ENCODE measurements around the gene EIF5A.

The EIF5A gene

DNA sequence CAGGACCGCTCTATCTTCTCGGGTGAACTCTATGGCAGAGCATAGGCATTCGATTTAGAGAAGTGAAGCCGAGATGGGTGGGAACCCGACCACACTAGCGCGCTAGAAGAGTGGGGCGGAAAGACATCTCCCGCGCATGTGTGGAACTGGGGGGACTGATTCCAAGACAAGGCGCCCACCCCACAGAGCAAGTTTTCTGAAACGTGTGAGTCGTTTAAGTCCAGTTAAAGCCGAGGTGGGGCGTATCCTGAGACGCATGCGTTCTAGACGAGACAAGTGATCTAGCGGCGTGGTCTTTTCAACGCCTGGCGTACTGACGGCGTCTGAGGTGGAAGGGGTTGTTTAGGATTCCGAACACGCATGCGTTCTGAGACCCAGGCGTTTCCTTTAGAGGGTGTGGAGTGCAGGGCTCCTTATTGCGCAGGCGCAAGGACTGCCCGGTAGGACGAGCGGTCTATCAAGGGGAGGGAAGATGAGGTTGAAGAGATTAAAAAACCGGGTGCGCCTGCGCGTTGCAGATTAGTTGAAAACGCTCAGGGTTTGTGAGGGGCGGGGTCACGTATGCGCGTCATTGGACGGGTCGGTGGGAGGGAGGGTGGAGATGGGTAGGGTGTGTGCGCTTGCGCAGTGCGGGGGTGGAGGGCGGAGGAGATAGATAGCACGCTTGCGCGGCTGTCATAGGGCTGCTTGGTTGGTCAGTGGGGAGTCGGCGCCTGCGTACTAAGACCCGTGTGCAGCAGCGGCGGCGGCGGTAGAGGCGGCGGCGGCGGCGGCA is at the start of gene EIF5A:
TSS of gene EIF5A (plus strand) at position 718 of the 775 bp plus-strand sequence. CDS start 2,008 bp downstream, outside the sequence.
- in situ Hi-C loops (cut with MboI; ENCODE audit: low sequenced_read_pairs), result no loop called here

DNA sequence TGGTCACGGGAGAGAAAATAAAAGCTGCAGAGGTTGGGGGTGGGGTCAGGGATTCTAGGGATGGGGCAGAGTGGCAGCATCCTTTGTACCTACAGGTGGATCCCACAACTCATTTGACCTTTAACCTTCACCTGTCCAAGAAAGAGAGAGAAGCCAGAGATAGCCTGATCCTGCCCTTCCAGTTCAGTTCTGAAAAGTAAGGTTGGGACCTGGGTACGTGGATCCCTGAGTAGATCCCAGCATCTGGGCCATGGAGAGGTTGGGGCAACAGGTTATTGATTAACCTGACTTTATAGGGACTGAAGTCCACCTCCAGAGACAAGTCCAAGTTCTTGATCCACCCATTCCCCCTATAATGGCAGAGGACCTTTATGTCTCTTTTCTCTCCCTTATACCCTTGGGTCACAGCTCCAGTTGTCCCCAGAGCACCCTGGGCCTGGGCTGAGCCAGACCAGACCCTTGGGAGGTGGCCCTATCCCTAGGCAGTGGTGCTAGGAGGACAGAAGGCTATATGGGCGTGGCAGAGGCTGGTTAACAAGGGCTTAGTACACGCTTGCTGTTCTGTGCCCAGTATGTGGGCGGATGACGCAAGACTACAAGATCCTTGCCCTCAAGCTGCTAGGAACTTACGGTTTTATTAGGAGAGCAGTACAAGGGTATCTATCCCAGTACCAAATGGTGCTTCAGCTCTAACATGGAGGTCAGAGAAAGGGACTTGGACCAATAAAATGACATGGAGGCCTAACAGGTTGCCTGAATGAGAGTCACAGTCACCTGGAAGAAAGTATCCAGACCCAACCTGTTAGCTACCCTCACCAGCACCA is 48.5 kb upstream of the EIF5A start:
- in situ Hi-C loops (cut with MboI; ENCODE audit: low sequenced_read_pairs), result no loop called here

DNA sequence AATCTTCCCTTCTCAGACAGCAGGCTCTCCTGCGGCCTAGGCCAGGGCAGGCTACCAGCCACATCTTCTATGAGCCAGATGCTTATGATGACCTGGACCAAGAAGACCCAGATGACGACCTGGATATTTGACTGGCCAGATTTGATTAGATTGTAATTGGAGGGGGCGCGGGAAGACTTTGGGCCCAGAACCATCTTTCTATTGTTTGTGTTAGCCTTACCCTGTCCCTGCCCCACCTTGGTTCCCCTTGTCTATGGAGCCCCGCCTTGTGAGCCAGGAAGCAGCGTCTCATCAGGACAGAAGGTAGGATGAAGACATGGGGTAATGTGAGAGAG is 47.9 kb upstream of the EIF5A start:
- in situ Hi-C loops (cut with MboI; ENCODE audit: low sequenced_read_pairs), result no loop called here

DNA sequence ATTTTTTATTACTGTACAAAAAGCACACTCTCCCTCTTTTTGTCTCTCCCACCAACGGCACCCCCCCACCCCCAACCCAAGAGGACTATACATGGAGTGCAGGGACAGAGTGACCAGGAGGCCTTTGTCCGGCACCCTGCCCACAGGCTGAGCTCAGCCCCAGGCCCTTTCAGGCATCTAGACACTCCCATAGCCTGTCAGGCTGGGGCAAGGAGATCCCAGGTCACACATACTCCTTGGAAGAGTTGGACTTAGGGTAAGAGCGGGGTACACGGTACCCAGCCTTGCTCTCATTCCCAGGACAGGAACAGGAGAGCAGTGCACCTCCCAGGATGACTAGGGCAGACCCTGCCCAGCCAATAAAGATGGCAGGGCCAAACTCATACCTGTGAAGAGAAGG is 47.3 kb upstream of the EIF5A start:
- in situ Hi-C loops (cut with MboI; ENCODE audit: low sequenced_read_pairs), result no loop called here

DNA sequence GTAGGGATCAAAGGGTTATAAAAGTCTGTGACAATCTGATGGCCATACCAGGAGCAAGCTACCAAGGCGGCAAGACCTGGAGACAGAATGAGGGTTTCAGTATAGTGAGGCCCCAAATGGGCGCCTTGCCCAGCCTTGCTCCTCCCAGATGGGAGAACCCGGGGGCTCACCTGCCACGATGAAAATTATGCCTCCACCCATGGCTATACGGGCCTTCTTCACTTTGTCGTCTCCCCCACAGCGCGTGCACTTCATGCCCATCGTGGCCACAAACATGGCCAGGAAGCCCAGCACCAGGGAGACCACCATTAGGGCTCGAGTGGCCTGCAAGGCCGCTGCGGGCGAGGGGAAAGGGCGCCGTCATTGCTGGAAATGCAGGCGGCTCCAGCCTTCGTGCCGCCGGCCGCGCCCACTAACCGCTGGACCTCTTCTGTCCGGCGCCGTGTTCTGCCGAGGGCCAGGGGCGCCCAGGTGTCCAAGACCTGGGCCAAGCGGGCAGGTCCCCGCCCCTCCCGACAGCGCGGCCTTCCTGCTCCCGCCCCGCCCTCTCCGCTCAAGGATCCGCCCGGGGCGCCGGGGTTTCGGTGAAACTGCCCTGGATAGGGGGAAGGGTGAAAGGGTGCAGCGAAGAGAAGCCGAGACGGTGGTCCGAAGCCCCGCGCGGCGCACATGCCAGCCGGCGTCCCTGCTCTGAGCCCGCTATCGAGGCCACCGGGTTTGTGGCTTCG is 46.6 kb upstream of the EIF5A start:
- in situ Hi-C loops (cut with MboI; ENCODE audit: low sequenced_read_pairs), result no loop called here

DNA sequence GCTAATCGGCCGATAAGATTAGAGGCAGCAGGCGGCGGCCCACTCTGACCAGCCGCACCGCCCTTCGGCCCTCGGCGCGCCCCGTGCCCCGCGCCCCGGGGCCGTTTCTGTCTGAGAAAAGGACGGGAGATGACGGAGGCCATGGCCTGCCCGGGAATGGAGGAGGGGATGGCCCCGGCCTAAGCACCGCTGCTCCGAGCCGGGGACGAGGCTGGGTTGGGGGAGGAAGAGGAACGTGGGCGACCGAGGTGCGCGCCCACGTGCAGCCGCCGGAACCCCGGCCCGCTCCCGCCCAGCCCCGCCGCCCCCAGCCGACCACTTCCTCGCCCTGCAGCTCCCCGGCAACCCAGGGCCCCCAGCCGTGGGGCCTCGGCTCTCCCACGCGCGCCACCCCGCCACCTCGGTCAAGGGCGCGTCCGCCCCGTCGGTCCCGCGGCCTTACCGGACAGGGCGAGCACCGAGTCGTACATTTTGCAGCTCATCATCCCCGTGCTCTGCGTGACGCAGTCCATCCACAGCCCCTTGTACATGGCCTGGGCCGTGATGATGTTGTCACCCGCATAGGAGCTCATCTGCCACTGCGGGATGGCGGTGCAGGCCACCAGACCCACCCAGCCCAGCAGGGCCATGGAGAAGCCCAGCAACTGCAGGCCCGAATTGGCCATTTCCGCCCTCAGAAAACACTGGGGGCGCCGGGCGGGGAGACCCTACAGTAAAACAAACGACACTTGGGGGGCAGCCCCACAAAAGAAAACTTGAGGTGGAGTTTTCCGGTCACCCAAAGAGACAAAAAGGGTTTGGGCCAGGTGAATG is 45.8 kb upstream of the EIF5A start:
- in situ Hi-C loops (cut with MboI; ENCODE audit: low sequenced_read_pairs), result no loop called here

DNA sequence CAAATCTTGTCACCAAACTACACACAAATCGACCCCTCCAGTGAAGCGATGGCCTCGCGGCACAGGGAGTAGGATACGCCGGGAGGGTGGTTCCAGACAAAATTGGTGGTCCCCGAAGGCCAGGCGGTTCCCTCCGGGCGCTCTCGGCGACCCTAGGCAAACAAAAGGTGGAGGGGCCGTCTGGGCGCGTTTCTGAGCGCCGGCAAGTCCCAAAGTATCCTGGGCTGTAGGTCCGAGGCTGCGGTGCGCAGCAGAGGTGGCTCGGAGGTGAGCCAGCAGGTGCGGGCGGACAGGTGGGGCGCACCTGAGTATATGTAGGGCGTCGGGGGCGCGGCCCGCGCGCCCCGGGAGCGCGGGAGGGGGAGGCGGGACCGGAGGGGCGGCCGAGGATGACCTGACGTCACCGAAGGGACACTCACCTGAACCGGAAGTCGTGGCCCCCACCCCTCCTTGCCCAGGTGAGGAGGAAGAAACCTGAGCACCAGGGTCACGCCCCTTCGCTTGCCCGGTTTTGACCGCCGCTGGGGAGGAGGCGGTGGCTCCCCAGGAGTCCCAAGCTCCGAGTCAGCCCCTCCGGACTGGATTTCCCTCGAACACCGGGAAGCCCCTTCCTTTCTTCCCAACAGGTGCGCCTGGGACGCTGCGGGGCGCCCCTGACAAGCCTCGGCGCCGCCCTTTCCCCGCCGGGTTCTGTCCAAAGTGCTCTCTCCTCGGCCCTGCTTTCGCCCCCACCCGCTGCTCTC is 45.1 kb upstream of the EIF5A start, which contains the start of gene CLDN7:
TSS of gene CLDN7 (minus strand) at position 287 of the 743 bp plus-strand sequence. CDS start 435 bp downstream, outside the sequence.
- in situ Hi-C loops (cut with MboI; ENCODE audit: low sequenced_read_pairs), result no loop called here

DNA sequence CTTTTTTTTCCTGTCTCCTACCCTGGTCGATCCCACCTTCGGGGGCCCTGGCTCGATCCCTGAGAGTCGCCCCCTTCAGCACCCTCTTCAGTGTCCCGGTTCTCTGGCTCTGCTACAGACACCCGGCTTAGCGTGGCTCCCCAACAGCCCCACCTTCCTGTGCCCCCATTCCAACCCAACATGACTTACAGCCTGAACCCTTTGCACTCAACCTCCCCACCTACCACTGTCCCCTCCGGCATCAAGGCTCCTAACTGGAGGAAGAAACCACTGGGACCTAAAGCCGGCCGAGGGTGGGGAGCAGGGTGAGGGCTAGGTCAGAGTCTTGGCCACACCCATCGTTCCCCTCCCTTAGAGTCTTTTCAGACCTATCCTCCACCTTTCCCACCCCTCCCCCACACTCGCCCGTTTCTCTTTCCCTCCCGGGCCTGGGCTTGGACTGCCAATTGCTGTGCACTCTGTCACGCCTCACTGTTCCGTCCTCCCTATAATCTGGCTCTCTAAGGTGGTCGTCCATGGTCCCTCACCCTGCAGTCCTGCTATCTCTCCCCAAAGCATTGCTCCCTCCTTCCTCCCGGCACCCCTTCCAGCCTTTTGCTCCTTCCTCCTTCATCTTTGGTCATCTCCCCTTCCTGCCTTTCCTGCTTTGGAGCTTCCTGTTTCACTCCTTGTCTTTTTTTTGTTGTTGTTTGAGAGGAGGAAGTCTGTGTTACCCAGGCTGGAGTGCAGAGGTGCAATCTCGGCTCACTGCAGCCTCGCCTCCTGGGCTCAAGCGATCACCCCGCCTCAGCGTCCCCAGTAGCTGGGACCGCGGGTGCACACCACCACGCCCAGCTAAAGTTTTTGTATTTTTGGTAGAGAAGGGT is 44.3 kb upstream of the EIF5A start:
- in situ Hi-C loops (cut with MboI; ENCODE audit: low sequenced_read_pairs), result no loop called here

DNA sequence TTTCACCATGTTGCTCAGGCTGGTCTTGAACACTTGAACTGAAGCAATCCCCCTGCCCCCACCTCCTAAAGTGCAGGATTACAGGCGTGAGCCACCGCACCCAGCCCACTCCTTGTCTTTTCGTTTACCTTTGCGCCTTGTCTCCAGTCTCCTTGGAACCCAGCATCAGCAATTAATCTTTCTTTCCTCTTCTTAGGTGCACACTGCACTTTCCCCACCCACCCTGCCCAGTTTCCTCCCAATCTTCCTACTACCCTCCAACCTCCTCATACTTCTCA is 43.7 kb upstream of the EIF5A start:
- in situ Hi-C loops (cut with MboI; ENCODE audit: low sequenced_read_pairs), result no loop called here

DNA sequence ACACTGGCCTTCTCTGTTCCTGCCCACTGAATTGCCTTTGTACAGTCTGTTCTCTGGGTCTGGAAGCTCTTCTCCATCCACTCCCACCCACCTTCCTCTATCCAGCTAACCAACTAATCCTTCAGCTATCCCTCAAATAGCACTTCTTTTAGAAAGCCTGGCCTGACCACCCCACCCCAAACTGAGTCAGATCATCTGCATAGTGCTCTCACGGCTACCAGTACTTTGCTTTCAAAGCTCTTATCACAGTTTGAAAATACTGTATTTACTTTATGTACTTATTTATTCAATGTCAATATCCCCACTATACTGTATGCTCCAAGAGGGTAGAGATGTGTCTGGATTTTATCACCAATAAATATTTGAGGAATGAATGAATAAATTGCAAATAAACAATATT is 40.6 kb upstream of the EIF5A start:
- in situ Hi-C loops (cut with MboI; ENCODE audit: low sequenced_read_pairs), result no loop called here

DNA sequence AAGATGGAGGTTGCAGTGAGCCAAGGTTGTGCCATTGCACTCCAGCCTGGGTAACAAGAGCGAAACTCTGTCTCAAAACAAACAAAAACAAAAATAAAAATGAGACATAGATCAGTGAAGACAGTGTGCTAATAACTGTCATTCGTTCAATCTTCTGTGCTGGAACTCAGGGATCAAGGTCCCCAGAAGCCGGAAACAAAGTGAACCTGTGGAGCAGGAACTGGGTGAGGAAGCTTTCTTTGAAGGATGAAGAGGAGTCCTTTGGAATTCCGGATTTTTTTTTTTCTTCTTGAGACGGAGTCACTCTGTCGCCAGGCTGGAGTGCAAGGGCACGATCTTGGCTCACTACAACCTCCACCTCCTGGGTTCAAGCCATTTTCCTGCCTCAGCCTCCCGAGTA is 28.0 kb upstream of the EIF5A start:
- in situ Hi-C loops (cut with MboI; ENCODE audit: low sequenced_read_pairs), result no loop called here

DNA sequence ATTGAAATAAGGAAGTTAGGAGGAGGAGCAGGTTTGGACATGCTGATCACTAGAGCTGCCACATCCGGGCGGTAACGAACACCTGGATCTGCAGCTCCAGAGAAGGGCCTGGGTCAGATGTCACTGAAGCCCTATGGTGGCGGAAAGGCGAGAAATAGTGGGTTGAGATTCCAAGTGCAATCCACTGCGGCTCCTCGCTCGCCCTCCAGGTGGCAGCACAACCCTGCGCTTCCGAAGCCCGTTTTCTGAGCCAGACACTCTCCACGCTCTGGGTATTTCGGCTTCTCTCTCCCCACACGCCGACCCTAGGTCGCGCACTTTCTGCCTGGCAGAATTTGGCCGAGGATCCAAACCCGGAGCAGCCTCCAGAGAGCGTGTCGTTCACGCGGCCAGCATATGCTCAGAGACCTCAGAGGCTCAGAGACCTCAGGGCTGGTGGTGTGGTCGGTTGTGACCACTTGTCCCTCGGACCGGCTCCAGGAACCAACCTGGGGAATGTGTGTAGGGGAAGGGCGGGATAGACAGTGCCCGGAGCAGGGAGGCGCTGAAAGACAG is 26.8 kb upstream of the EIF5A start:
- in situ Hi-C loops (cut with MboI; ENCODE audit: low sequenced_read_pairs), result no loop called here

DNA sequence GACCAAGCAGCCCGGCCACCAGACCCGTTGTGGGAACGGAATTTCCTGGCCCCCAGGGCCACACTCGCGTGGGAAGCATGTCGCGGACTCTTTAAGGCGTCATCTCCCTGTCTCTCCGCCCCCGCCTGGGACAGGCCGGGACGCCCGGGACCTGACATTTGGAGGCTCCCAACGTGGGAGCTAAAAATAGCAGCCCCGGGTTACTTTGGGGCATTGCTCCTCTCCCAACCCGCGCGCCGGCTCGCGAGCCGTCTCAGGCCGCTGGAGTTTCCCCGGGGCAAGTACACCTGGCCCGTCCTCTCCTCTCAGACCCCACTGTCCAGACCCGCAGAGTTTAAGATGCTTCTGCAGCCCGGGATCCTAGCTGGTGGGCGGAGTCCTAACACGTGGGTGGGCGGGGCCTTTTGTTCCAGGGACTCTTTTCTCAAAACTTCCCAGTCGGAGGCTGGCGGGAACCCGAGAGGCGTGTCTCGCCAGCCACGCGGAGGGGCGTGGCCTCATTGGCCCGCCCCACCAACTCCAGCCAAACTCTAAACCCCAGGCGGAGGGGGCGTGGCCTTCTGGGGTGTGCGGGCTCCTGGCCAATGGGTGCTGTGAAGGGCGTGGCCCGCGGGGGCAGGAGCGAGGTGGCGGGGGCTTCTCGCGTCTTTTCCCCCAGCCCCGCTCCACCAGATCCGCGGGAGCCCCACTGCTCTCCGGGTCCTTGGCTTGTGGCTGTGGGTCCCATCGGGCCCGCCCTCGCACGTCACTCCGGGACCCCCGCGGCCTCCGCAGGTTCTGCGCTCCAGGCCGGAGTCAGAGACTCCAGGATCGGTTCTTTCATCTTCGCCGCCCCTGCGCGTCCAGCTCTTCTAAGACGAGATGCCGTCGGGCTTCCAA is 26.1 kb upstream of the EIF5A start, which contains the start of gene SLC2A4:
TSS of gene SLC2A4 (plus strand) at position 645 of the 879 bp plus-strand sequence. CDS start at position 862, 217 bp downstream.
- in situ Hi-C loops (cut with MboI; ENCODE audit: low sequenced_read_pairs), result no loop called here

DNA sequence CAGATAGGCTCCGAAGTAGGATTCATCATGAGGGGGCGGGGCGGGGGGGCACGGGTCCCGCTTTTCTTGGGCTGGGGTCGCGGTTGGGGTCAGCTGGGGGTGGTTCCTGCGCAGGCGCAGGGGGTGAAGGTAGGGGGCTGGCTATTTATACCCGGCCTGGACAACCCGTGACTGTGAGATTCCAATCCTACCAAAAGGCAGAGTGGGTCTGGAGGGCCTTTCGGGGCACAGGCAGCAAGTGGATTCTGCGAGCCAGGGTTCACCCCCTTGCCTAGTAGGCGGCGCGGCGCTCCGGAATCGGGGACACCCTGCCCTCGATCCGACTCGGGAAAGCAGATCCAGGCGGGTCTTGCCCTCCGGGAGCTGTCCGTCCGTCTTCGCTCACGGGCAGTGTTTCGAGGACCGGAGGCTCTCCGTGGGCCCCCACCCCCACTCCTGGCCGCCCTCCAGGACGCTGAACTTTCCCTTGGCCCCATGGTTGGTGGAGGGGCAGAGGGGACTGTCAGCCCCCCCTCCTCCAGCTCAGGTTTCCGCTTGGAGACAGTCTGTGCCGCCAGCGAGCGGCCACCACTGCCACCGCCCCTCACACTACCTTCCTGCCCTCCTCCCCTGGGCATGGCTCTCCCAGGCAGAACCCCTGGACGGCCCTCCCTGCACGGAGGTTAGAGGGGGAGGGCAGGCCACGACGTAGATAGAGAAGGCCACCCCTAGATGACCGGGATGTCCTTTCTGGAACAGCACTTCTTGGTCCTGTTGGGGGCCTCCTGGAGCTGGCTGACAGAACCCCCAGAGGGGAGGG is 25.3 kb upstream of the EIF5A start:
- in situ Hi-C loops (cut with MboI; ENCODE audit: low sequenced_read_pairs), result no loop called here

DNA sequence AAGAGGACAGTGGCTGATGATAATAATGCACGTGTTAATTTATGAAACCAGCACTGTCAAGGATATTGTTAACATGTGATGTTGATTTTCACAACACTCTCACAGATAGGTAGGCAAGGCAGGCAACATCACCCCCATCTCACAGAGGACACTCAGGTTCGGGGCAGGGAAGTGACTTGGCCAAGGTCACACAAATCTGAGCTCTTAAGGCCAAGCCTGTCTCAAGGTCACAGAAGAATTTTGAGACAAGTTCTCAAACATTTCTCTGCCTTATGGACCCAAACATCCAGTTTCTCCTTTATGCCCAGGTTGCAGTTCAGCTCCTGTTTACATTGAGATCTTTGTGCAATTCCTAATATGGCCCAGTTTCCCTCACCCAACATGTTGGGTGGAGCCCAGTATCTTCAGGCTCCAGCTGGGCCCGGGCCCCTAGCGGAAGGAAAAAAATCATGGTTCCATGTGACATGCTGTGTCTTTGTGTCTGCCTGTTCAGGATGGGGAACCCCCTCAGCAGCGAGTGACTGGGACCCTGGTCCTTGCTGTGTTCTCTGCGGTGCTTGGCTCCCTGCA is 24.6 kb upstream of the EIF5A start:
- in situ Hi-C loops (cut with MboI; ENCODE audit: low sequenced_read_pairs), result no loop called here

DNA sequence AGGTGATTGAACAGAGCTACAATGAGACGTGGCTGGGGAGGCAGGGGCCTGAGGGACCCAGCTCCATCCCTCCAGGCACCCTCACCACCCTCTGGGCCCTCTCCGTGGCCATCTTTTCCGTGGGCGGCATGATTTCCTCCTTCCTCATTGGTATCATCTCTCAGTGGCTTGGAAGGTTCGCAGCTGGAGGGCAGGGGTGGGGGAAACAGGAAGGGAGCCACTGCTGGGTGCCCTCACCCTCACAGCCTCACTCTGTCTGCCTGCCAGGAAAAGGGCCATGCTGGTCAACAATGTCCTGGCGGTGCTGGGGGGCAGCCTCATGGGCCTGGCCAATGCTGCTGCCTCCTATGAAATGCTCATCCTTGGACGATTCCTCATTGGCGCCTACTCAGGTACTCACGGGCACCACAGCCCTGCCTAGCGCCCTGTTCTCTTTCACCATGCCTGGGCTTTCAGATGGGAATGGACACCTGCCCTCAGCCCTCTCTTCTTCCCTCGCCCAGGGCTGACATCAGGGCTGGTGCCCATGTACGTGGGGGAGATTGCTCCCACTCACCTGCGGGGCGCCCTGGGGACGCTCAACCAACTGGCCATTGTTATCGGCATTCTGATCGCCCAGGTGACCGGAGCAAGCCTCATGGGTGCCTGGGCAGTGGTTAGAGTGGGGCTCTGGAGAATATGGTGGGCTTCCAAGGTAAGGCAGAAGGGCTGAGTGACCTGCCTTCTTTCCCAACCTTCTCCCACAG is 23.8 kb upstream of the EIF5A start:
- in situ Hi-C loops (cut with MboI; ENCODE audit: low sequenced_read_pairs), result no loop called here

All from hTERT RPE-1 (cell line).